GM12891 (cell line): ENCODE data around the gene PEDS1.

ENCODE experiments used
- POLR2A ChIP-seq: IDR thresholded peaks from 2 replicates; pipeline ENCODE4 v1.6.1; 2011; ENCODE audit warnings: low read depth, low read length, control low read depth
- POLR2AphosphoS5 ChIP-seq: IDR thresholded peaks from 2 replicates; pipeline ENCODE4 v1.6.1; 2011; ENCODE audit warnings: low read depth, low read length, control low read depth
- POU2F2 ChIP-seq: IDR thresholded peaks from 2 replicates; pipeline ENCODE4 v1.6.1; 2011; ENCODE audit warnings: low read depth, mild to moderate bottlenecking, control low read depth, low read length, moderate library complexity
- SPI1 ChIP-seq: IDR thresholded peaks from 2 replicates; pipeline ENCODE4 v1.6.1; 2011; ENCODE audit warnings: low read depth, low read length, control low read depth
- TAF1 ChIP-seq: IDR thresholded peaks from 2 replicates; pipeline ENCODE4 v1.6.1; 2011; ENCODE audit warnings: low read depth, low read length, control low read depth

DNA sequence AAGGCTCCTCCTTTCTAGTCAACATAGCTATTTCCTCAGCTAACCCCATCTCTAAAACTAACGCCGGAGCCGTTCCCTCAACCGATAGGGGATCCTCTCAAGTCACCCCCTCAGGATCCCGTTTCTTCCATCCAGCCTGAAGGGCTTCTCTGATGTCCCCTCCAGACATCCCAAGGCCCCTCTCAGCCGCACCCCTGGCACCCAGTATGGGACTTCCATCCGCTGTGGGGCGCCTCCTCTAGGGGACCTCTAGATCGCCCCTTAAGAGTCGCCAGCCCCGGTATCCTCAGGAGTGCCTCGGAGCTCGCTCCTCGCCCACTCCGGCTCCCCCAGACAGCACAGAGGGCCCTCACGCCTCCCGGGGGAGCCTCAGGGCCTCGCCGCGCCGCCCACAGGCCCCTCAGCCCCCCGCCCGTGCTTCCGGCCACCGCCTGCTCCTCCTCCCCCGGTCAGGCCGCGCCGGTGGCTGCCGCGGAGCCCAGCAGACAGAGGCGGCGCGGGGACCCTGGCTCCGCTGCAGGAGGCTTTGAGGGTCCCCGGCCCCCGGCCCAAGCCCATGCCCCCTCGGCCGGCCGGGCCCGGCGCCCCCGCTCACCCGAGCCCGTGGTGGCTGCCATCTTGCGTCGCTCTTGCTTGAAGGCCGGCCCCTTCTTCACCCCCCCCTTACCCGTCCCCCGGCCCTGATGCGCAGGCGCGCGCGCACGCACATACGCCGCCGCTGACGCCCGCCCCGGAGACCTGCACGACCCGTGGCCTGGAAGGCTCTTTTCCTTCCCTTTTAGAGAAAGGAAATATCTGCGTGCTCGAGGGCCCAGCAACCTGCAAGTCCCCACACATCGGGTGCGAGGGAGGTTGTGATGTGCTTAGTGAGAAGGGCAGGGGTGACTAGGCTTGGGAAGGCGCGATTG lies 40.8 kb downstream of the PEDS1 start, which contains the start of gene UBE2V1:
- TF ChIP-seq POLR2A (peak; percentile 85), SPI1 (no peak), TAF1 (peak; percentile 66; the same call in 1 of the 2 replicates), POLR2AphosphoS5 (peak; percentile 65; the same call in 1 of the 2 replicates), POU2F2 (peak; percentile 35; the same call in 1 of the 2 replicates)
